Activated CD4-positive, alpha-beta T cell treated with anti-CD3 and anti-CD28 coated beads, Interleukin-2, amount 10 ng/mL, durations not matched to agents 24 days and 14 days (primary cell): ENCODE results near the gene MEGF10. TPM values are rescaled to one million over a fixed set of nuclear protein-coding genes. Genes with fewer than 3 reads are reported as not detected.
"Not testable (repeated sequence)": the region's sequence is repeated elsewhere in the genome, so short reads cannot be mapped to it uniquely, and the experiment has no call there.

Experiments used
- DNase-seq: peaks from one replicate; pipeline ENCODE4 v3.0.0; 2022
- H3K27ac Mint-ChIP-seq: one replicate; pipeline ENCODE4 v1.8.0; 2022; ENCODE audit warnings: mild to moderate bottlenecking, mixed read lengths
- H3K27me3 Mint-ChIP-seq: one replicate; pipeline ENCODE4 v1.8.0; 2022; ENCODE audit warnings: mixed read lengths
- H3K36me3 Mint-ChIP-seq: one replicate; pipeline ENCODE4 v1.8.0; 2022; ENCODE audit warnings: low read depth, mild to moderate bottlenecking, mixed read lengths
- H3K4me1 Mint-ChIP-seq: one replicate; pipeline ENCODE4 v1.8.0; 2021; ENCODE audit warnings: mixed read lengths
- H3K4me3 Mint-ChIP-seq: one replicate; pipeline ENCODE4 v1.8.0; 2022; ENCODE audit warnings: mild to moderate bottlenecking, moderate library complexity, mixed read lengths
- H3K9me3 Mint-ChIP-seq: one replicate; pipeline ENCODE4 v1.8.0; 2021; ENCODE audit warnings: mixed read lengths
- intact Hi-C: fragments of 100-400 bp; cut with micrococcal nuclease; formaldehyde crosslinking; loops from one replicate; pipeline ENCODE4 v1.15.1; 2023
- total RNA-seq: library from RNA; stranded (reverse); gene quantifications from 2 replicates; pipeline ENCODE4 v1.2.3, GENCODE V29; 2022

Gene MEGF10
- total RNA-seq, 1 donor from 2014 or later = not detected

DNA sequence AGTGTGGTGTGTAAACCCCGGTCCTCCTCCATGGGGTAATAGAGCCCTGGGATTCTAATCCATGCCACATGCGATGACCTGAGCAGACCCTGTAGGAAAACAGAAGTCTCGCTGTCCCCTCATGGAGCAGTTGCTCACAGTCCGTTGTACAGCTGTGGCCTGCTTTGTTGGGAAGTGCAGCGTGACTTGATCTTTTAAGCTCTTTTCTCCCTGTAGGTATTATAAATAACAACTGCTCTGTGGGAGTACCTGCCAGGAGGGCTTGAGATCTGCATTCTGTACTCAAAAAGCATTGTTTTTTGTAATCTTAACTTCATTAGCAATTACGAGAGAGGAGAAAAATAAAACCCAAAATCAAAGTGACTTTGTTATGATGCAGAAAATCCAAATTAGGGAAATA lies 17.3 kb downstream of the MEGF10 start:
- intact Hi-C loops = no loop called here
- peaks cover 14% of the 10 kb centered on the region for H3K27me3 Mint-ChIP-seq
- DNase-seq = no peak
- no peaks in the 10 kb centered on the region for H3K9me3 Mint-ChIP-seq
- no peaks in the 10 kb centered on the region for H3K4me1 Mint-ChIP-seq
- no peaks in the 10 kb centered on the region for H3K36me3 Mint-ChIP-seq
- no peak overlapping the region for H3K27ac Mint-ChIP-seq
- H3K4me3 Mint-ChIP-seq = no peak overlapping the region

DNA sequence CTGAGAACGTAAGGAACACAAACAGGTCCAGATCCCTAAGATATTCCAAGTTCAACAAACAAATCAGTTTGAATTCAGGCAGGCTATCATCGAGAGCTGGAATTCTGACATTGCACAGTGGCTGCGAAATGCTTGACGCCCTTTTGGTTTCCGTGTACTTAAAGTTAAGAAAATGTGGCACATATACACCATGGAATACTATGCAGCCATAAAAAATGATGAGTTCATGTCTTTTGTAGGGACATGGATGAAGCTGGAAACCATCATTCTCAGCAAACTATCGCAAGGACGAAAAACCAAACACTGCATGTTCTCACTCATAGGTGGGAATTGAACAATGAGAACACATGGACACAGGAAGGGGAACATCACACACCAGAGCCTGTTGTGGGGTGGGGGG lies 17.7 kb downstream of the MEGF10 start:
- H3K27ac Mint-ChIP-seq, DNase-seq, H3K36me3 Mint-ChIP-seq, H3K4me3 Mint-ChIP-seq, H3K9me3 Mint-ChIP-seq, H3K4me1 Mint-ChIP-seq, intact Hi-C loops: not testable (repeated sequence)
- peaks cover 14% of the 10 kb centered on the region for H3K27me3 Mint-ChIP-seq

DNA sequence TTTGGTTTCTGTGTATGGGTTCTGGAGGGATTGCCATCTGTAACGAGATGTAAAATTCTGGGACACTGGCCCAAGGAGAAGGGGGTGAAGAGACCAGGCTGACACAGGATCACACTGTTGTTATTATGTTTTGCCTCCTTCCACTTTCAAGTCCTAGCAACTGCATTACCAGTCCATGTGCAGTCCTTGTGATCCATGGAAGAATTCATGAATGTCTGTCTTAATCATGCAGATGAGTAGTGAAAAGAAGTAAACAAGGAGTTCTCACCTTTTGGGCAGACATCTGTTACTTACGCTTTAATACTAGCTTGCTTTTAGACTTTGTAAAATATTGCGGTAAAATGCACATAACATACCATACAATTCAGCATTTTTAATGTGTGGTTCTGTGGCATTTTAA lies 18.3 kb downstream of the MEGF10 start:
- H3K36me3 Mint-ChIP-seq = no peaks in the 10 kb centered on the region
- no peak overlapping the region for H3K27ac Mint-ChIP-seq
- peaks cover 14% of the 10 kb centered on the region for H3K27me3 Mint-ChIP-seq
- H3K4me3 Mint-ChIP-seq = no peak overlapping the region
- H3K9me3 Mint-ChIP-seq = no peaks in the 10 kb centered on the region
- DNase-seq = no peak
- no peaks in the 10 kb centered on the region for H3K4me1 Mint-ChIP-seq
- intact Hi-C loops = no loop called here

DNA sequence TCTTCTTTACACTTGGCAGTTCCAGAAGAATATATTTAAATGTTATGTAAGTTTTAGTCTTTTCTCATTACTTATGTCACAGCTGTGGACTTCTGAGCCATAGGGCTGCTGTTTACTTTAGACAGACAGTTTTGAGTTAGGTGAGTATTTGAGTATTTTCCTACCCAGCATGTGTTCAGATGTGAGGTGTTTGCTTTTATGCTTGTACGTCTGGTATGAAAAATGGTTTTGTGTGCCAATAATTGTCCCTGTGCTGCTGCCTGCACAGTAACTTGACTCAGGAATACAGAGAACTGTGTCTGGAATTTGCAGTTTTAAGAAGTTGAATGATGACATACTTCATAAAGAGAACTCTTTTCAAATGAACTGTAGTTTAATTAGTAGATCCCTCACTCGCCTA lies 20.8 kb downstream of the MEGF10 start:
- intact Hi-C loops = loop anchor here (10.0 kb wide), 3 partner anchors 183 to 527 kb away; no protein-coding TSS in a partner anchor
- Mint-ChIP-seq H3K9me3 (no peaks in the 10 kb centered on the region), H3K36me3 (no peaks in the 10 kb centered on the region), H3K27me3 (peaks cover 14% of the 10 kb centered on the region), H3K4me3 (no peak overlapping the region), H3K4me1 (no peaks in the 10 kb centered on the region), H3K27ac (no peak overlapping the region)
- no peak for DNase-seq

DNA sequence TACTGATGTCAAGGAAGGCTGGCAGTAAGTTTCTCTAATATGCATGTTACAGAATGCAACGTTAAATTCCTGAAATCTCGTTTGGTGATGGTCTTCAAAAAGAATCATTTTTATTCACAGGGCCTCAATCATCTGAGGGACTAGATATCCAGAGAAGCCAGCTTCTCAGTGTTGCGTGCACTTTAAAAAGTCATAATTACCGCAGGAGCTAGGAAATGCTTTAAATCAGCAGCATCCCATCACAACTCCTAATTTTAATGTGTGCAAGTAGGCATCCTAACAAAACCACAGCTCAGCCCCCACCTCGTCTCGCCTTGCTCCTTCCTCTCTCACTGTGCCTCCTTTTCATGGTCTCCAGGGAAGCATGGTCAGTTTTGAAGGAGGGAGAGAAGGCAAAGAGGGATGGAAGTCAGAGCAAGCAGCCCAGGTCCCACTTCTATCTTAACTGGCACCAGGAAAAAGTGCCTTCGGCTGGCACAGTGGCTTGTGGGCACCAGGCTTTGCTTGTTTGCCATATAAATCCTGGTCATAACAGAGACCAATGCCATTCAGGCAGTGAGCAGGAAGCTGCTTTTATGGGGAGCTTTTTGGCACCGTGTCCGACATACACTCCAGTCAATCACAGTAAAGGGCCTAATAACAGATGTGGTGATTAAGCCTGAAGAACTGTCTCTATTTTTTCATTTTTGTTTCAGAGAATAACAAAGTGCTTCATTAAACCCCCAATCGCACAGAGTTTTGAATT lies 21.4 kb downstream of the MEGF10 start:
- peak; percentile 44 for DNase-seq
- Mint-ChIP-seq H3K27me3 (peaks cover 19% of the 10 kb centered on the region), H3K9me3 (peaks cover 3% of the 10 kb centered on the region), H3K4me3 (no peak overlapping the region), H3K4me1 (no peaks in the 10 kb centered on the region), H3K27ac (no peak overlapping the region), H3K36me3 (no peaks in the 10 kb centered on the region)
- intact Hi-C loops = loop anchor here (10.0 kb wide), 3 partner anchors 183 to 527 kb away; no protein-coding TSS in a partner anchor

DNA sequence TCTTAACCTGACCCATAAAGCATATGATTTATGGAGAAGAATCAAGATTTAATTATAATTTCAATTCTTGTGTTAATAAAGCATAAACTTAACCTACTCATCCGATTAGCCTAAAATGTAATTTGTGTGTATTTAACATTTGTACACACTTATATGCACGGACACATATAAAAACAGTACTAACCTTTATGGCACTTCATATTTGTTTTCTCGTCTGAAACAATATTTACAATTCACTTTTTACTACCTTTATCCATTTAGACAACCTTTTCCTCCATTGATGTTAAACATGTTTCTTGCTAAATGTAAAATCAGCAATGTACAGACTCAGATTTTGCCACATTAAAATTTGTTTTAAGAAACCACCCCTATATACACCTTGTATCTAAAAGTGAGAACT lies 22.8 kb downstream of the MEGF10 start:
- Mint-ChIP-seq H3K4me3 (no peak overlapping the region), H3K9me3 (peaks cover 3% of the 10 kb centered on the region), H3K4me1 (no peaks in the 10 kb centered on the region), H3K27ac (no peak overlapping the region), H3K36me3 (no peaks in the 10 kb centered on the region), H3K27me3 (peaks cover 20% of the 10 kb centered on the region)
- DNase-seq = no peak
- intact Hi-C loops = loop anchor here (10.0 kb wide), 3 partner anchors 181 to 529 kb away; no protein-coding TSS in a partner anchor

DNA sequence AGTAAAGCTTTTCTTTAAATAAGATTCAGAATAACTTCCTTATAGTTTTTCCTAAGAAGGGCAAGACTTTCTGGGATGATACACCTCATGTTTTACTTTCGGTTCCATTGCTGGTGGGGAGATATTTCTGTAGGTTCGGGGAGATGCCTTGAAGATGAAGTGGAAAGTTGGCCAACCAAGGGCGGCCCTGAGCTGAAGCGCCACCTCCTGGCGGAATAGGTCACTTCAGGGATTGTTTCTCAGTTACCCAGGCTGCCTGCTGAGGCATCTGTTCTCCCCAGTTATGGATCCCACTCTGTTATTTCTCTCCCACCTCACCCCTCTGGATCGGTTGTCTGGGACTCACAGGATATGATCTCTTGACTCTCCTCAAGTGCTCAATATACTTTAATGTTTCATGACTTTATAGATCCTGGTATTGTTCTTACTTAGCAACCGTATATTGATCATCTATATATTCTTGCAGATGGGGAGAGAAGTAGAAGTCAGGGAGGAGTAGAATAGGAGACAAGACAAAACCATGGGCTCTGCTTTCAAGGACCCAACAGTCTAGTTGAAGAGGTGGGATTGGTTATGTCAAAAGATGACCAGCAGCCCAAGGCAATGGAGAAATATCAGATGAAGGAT lies 23.4 kb downstream of the MEGF10 start:
- Mint-ChIP-seq H3K27ac (no peak overlapping the region), H3K36me3 (no peaks in the 10 kb centered on the region), H3K9me3 (peaks cover 3% of the 10 kb centered on the region), H3K4me3 (no peak overlapping the region), H3K27me3 (peaks cover 22% of the 10 kb centered on the region), H3K4me1 (no peaks in the 10 kb centered on the region)
- DNase-seq = peak; percentile 90
- intact Hi-C loops = loop anchor here (1.0 to 10.0 kb wide), 4 partner anchors 181 to 658 kb away; no protein-coding TSS in a partner anchor

DNA sequence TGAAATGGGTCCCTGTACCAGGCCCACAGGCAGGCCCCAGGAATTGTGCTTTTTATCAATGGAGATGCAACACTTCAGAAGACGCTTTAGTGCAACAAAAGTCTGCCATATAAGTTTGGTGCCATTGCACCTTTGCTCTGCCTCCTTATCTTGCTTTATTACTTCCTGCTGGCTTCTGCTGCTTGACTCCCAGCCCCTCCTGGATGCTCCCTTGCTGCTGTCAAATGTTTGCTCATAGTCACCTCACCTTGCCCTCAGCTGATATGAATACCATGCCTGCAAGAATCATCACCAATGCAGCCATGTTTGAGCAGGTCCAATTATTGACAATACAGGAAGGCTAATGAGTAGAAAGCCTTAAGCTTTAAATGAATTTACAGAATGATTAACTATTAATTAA lies 25.4 kb downstream of the MEGF10 start:
- H3K27me3 Mint-ChIP-seq = peaks cover 15% of the 10 kb centered on the region
- no peak overlapping the region for H3K4me3 Mint-ChIP-seq
- no peaks in the 10 kb centered on the region for H3K36me3 Mint-ChIP-seq
- H3K4me1 Mint-ChIP-seq = peaks cover 7% of the 10 kb centered on the region
- peaks cover 3% of the 10 kb centered on the region for H3K9me3 Mint-ChIP-seq
- intact Hi-C loops = loop anchor here (10.0 kb wide), 3 partner anchors 179 to 531 kb away; no protein-coding TSS in a partner anchor
- no peak for DNase-seq
- H3K27ac Mint-ChIP-seq = no peak overlapping the region

DNA sequence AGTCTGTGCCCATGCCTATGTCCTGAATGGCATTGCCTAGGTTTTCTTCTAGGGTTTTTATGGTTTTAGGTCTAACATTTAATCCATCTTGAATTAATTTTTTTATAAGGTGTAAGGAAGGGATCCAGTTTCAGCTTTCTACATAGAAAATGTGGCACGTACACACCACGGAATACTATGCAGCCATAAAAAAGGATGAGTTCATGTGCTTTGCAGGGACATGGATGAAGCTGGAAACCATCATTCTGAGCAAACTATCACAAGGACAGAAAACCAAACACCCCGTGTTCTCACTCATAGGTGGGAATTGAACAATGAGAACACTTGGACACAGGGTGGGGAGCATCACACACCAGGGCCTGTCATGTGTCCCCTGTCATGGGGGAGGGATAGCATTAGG lies 26.8 kb downstream of the MEGF10 start:
- not testable (repeated sequence) for H3K27ac Mint-ChIP-seq

DNA sequence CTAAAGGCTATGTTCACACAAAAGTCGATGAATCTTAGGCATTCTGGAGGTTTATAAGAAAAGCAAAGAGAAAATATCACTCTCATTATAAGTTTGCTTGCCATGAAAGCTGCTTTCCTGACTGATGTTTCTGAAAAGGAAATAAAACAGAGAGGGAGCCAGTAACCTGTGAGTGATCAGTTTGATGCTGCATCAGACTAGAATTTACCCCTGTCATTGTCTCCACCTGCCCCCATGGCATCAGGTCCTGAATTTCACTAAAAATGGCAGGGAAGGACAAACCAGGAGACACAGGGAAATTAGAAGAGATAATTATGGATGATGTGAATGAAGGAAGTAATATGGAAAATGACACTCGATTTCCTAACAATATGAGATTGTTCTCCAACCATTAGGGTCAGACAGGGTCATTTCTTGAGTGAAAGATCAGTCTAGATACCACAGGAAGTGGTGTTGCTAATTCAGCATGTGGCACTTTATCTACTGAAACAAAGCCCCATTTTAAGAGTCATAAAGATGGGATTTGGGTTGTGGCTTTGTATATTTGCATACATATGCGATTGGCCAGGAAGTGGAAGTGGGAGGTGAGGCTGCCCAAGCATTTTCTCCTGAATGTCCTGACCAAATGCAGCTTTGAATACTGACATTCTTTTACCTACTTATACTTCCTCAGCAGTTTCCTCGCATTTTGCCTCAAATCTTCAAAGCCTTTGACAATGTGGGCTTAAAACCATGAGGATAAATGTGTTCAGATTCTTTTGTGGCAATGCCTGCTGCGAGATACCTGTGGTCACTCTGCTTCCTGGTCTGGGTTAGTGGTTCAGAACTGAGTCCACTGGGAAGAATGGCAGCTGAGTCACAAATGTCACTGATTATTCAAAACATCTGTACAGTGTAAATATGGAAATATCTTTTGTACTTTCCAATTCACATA lies 29.7 kb downstream of the MEGF10 start:
- peaks cover 7% of the 10 kb centered on the region for H3K4me1 Mint-ChIP-seq
- intact Hi-C loops = no loop called here
- peaks cover 3% of the 10 kb centered on the region for H3K9me3 Mint-ChIP-seq
- H3K36me3 Mint-ChIP-seq = no peaks in the 10 kb centered on the region
- H3K4me3 Mint-ChIP-seq = no peak overlapping the region
- DNase-seq = no peak
- peaks cover 20% of the 10 kb centered on the region for H3K27me3 Mint-ChIP-seq
- H3K27ac Mint-ChIP-seq = no peak overlapping the region

More for the DNA sequence above, 26.8 kb downstream of the MEGF10 start:
- not testable (repeated sequence) for H3K4me1 Mint-ChIP-seq, H3K9me3 Mint-ChIP-seq, H3K36me3 Mint-ChIP-seq, DNase-seq, H3K4me3 Mint-ChIP-seq
- intact Hi-C loops = loop anchor here (10.0 kb wide), 3 partner anchors 177 to 533 kb away; no protein-coding TSS in a partner anchor
- peaks cover 13% of the 10 kb centered on the region for H3K27me3 Mint-ChIP-seq

DNA sequence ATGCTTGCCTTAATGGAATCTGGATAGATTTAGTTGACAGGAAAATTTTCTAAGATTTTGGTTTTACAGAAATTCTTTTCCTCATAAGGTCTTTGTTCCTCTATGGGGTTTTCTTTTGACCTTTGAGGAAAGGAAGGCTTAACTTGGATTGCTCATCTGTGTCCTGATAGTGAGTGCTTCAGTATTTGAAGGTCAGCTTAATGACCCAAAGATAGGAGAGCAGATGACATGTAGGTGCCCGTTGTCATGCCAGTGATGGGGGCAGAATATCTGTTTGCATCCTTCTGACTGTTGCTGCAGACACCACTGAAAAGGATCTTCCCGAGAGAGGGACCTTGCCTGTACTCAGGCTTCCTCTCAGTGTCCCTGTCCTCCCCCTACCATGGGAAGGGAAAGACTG lies 30.9 kb downstream of the MEGF10 start:
- Mint-ChIP-seq H3K9me3 (peaks cover 3% of the 10 kb centered on the region), H3K4me1 (peaks cover 7% of the 10 kb centered on the region), H3K27me3 (peaks cover 19% of the 10 kb centered on the region), H3K27ac (no peak overlapping the region), H3K36me3 (no peaks in the 10 kb centered on the region), H3K4me3 (no peak overlapping the region)
- no peak for DNase-seq
- intact Hi-C loops = no loop called here

DNA sequence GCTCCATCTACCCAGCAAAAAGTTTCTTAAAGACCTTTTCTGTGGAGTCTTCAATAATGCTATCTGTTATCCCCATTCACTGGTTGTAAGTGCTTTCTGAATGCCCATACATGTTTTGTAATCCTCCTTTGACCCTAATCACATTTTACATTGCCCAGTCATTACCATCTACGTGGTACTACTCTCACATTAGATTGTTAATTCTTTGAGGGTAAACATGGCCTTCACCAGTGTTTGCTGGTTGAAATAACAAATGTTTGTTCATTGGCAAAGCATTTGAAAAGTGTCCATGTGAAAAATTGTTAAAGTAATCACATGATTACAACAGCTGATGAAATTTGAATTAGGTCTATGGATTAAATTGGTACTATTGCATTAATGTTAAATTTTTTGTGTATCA lies 31.8 kb downstream of the MEGF10 start:
- intact Hi-C loops = no loop called here
- H3K4me1 Mint-ChIP-seq = peaks cover 7% of the 10 kb centered on the region
- H3K27me3 Mint-ChIP-seq = peaks cover 14% of the 10 kb centered on the region
- no peak overlapping the region for H3K27ac Mint-ChIP-seq
- H3K36me3 Mint-ChIP-seq = no peaks in the 10 kb centered on the region
- no peak for DNase-seq
- H3K9me3 Mint-ChIP-seq = no peaks in the 10 kb centered on the region
- no peak overlapping the region for H3K4me3 Mint-ChIP-seq

DNA sequence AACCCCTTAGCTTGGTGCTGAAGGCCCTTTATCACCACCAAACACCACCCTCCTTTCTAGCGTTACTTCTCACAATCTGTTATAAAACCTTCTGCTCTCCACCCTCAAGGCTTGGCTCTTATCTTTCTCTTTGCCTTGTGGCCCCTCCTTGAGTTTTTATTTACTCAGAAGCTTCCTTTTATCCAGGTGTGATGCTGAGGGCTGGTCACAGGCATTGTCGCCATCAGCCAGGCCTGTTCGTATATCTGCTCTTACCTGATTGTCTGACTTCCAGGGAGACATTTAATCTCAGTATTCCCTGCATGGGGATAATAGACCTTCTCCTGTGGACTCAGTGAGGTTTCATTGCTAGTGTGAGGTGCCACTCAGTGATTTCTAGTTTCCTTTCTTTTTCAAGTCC lies 34.2 kb downstream of the MEGF10 start:
- DNase-seq = no peak
- peaks cover 12% of the 10 kb centered on the region for H3K27me3 Mint-ChIP-seq
- H3K36me3 Mint-ChIP-seq = no peaks in the 10 kb centered on the region
- intact Hi-C loops = no loop called here
- H3K4me3 Mint-ChIP-seq = no peak overlapping the region
- H3K27ac Mint-ChIP-seq = no peak overlapping the region
- H3K9me3 Mint-ChIP-seq = no peaks in the 10 kb centered on the region
- peaks cover 7% of the 10 kb centered on the region for H3K4me1 Mint-ChIP-seq
